ENCODE measurements around the gene ITGB2.

Gene ITGB2

DNA sequence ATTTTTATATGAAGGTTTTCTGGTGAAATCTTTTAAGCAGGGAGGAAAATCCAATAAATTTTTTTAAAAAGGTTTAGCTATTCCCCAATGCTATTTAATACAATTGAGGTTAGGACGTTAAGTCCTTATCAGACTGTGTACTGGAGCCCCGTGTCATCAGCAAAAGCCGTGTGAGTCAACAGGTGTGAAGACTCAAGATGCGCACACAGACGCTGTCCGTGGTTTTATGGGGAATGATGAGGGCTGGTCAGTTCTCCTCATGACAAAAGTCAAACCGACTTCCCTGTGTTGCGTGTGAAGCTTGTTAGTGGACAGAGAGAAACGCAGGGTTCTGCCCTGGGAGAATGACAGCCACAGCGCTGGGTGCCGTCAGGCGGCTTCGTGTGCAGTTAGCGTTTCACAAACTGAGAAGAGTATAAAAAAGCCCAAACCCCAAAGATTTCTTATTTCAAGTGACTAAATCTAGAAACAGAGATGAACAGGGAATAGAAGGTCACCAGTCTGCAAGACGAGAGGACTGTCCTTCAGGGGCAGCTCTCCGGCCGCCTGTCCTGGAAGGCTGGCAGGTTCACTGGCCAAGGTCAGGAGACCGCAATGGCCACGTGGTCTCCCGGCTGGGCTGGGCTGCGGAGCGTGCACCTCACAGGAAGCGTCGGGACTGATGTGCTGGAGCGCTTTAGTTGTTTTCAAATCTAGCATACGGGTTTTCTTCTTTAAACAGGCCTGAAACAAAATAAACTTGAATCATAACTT lies 69.6 kb downstream of the ITGB2 start:
- DNase-seq (ENCODE audit: extremely low spot score): no peak
- ChIA-PET POLR2A (no interaction called here), CTCF (no interaction called here)
- TF ChIP-seq, protein P1, sequence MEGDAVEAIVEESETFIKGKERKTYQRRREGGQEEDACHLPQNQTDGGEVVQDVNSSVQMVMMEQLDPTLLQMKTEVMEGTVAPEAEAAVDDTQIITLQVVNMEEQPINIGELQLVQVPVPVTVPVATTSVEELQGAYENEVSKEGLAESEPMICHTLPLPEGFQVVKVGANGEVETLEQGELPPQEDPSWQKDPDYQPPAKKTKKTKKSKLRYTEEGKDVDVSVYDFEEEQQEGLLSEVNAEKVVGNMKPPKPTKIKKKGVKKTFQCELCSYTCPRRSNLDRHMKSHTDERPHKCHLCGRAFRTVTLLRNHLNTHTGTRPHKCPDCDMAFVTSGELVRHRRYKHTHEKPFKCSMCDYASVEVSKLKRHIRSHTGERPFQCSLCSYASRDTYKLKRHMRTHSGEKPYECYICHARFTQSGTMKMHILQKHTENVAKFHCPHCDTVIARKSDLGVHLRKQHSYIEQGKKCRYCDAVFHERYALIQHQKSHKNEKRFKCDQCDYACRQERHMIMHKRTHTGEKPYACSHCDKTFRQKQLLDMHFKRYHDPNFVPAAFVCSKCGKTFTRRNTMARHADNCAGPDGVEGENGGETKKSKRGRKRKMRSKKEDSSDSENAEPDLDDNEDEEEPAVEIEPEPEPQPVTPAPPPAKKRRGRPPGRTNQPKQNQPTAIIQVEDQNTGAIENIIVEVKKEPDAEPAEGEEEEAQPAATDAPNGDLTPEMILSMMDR (IDR thresholded peaks at IDR 0.05; ENCODE audit: control extremely low read depth, extremely low read depth, low read depth, missing control alignments): no peak

DNA sequence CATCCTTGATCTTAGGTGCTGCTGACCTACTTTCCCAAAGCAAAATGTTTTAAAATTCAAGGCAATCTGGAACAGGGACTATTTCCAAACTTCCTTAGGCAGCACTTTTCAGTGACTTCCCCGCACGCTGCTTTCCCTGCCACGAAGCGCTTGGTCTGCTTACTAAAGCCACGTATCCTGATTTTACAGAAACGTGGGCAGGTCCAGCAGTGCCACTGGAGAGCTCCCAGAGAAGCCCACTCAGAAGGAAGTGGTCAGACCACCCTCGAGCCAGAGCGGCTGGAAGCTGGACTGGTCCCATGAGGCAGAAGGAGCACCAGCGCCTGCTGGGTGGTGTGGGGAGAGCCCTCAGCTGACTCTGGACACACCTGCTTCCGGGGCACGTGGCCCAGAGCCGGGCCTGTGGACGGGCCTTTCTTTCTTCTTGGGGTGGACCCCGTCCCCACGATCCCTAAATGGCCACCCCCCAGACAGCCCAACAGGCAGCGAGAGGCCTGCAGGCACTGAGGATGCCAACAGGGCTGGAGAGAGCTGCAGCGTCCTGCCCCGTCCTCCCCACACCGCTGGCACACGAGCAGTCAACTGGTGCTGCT lies 70.4 kb downstream of the ITGB2 start:
- TF ChIP-seq, protein P1 (IDR thresholded peaks at IDR 0.05; ENCODE audit: control extremely low read depth, extremely low read depth, low read depth, missing control alignments): no peak
- ChIA-PET POLR2A (no interaction called here), CTCF (no interaction called here)
- no peak for DNase-seq (ENCODE audit: extremely low spot score)

DNA sequence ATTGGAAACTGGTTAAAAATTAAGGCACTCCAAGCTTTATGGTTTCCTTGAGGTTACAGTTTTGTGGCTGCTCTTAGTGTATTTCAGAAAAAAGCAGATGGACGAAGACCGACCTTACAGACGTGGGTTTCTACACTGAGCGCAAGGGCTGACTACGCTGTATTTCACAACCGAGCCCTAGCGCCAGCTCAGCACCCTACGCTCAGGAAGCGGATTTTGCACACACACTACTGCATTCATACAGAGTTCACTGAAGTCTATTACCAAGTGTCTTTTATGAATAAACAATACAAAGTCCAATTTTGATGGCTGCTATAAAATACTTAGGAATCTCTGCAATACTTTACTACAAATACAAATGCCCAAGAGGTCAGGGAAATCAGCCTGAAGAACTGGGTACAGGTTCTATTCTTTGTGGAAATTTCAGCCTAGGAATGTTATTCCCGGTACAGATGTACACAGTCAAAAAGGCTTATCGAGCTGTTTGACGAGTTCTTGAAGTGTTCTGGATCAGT lies 71.0 kb downstream of the ITGB2 start:
- ChIA-PET CTCF (no interaction called here), POLR2A (no interaction called here)
- no peak for DNase-seq (ENCODE audit: extremely low spot score)
- TF ChIP-seq, protein P1 (IDR thresholded peaks at IDR 0.05; ENCODE audit: control extremely low read depth, extremely low read depth, low read depth, missing control alignments): no peak

DNA sequence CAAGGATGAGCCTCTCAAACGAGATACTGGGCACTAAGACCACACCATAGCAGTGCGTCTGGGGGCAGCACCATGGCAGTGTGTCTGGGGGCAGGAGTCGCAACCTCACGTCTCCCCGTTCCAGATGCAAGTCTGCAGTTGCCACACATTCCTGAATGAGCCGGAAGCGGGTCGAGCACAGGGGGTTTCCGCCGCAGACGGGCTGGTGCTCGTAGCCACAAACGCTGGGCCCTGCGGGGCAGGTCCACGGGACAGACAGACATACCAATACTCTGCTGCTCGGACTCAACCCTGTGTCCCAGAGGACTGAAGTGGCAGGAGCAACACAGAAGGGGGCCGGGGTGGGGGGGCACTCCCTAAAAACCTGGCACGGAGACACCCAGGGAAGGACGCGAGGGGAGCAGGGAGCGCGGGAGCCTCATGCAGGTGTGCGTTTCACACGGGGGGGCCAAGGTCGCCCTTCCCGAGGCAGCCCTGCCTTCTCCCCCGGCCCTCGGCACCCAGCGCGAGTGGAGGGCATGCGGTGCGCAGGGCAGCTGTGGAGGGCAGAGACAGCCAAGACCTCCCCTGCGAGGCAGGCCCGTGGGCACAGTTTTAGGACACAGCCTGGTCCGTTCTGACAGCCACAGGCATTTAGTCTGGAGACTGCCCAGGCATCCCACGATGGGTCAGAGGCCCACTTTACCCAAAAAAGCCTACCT lies 71.7 kb downstream of the ITGB2 start:
- ChIA-PET POLR2A (no interaction called here), CTCF (no interaction called here)
- no peak for DNase-seq (ENCODE audit: extremely low spot score)
- TF ChIP-seq, protein P1 (IDR thresholded peaks at IDR 0.05; ENCODE audit: control extremely low read depth, extremely low read depth, low read depth, missing control alignments): no peak

DNA sequence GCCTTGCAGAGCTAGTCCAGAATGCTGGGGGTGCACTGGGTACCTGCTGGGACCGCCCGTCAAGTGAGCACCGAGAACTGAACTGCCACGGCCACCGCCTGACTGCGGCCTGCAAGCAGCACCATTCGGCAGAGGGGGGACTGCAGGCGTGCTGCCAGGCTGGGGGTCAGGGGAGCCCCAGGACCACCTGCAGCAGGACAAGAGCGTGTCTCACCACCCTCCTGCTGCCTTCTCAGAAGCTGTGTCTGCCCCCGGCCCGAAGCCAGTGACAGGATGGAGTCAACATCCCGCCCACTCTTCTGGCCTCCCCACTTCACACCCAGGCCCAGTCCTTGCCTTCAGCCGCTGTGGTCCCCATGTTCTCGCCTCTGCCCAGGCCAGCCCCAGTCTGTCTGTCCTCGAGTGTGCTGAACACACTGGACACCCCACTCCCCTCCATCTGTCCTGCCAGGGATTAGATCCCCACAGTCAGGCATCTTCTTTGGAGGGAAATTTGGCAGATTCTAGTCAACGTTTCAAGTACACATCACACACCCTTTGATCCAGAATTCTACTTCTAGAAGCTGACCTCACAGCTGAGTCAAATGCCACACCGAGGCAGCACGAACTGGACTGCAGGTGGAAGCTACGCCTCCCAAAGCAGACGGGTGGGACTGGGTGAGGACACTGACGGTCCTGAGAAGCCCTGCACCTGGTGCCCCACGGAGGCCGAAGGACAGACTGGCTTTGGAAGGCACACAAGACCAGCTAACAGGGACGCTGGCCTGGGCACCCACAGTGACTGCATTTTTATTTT lies 73.2 kb downstream of the ITGB2 start:
- DNase-seq (ENCODE audit: extremely low spot score): no peak
- ChIA-PET CTCF (interaction anchor here (1.1 kb wide), 1 partner anchor 54 kb away, joined by 4 read pairs; no protein-coding TSS in a partner anchor), POLR2A (no interaction called here)
- TF ChIP-seq, protein P1 (IDR thresholded peaks at IDR 0.05; ENCODE audit: control extremely low read depth, extremely low read depth, low read depth, missing control alignments): no peak

Measured in GM10248 (cell line).